A673 (cell line): ENCODE data around the gene NDST4.

Experiments
- CTCF ChIP-seq: fragments of 300-800, 200-600 bp; sonication (generic); conservative IDR thresholded peaks from 2 replicates; pipeline ENCODE4 v1.5.1; 2017; ENCODE audit warnings: low read depth, mild to moderate bottlenecking, antibody characterized with exemption, low read length, moderate library complexity, mixed read lengths
- EZH2 ChIP-seq: fragments of 200-600 bp; sonication (generic); IDR thresholded peaks from 2 replicates; pipeline ENCODE4 v1.6.1; 2017; ENCODE audit warnings: borderline replicate concordance, low read depth, mild to moderate bottlenecking, mixed read lengths, antibody characterized with exemption, low read length; ENCODE audit not compliant: poor library complexity, severe bottlenecking

GRCh38 chr4:115117651-115118050 lies 4.2 kb upstream of the NDST4 start:
- TF ChIP-seq EZH2, result no peak
- no peak for TF ChIP-seq CTCF
